Right renal pelvis (tissue), 4 donors: ENCODE results near the gene KLHL26. TPM values are rescaled to one million over a fixed set of nuclear protein-coding genes. Genes with fewer than 3 reads are reported as not detected.
A peak's percentile ranks its signal among the peaks of the same experiment; 100 is the strongest.
"Not testable (repeated sequence)": the region's sequence is repeated elsewhere in the genome, so short reads cannot be mapped to it uniquely, and the experiment has no call there.

Source experiments
- DNase-seq, 4 donors: peaks; one replicate each; pipeline ENCODE4 v3.0.0-alpha.2; 2013; ENCODE audit warnings: low read depth in 4 of 4, low spot score in 3 of 4, missing footprints in 1 of 4
- polyA plus RNA-seq, 4 donors: library from polyadenylated mRNA; unstranded; fragments of 120-200 nt; gene quantifications; one replicate each; pipeline ENCODE4 v1.2.1, GENCODE V29; 2013; ENCODE audit not compliant: insufficient read length in 4 of 4

The KLHL26 gene
- 1 to 10 TPM; 6.7 to 8.8 (median 7.1) TPM for polyA plus RNA-seq

DNA sequence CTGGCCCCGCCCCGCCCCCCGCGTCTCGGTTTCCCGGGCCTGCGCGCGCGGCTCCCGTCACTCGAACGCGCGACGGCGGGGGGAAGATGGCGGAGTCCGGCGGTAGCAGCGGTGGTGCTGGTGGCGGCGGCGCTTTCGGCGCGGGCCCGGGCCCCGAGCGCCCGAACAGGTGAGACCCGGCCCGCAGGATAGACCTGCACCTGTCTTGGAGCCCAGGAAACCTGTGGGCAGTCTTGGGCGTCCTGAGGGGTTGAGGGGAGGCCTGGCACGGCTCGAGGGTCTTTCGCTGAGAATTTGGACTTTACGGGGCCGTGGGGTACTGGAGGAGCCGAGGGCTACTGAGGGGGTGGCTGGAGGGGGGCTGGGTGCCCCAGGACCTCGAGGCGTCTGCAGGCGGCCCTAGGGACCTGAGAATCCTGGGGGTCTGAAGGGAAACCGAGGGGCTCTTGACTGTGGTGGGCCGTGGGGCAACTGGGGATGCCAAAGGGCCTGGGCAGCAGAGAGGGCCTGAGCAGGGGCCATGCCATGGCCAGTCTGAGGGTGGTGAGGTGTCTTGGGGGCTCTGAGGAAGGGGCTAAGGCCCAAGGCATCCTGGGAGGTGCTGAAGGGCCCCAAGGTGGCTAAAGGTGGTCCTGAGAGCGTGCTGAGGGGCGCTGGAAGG lies at the start of gene KLHL26:
Gene KLHL26, plus strand, starts transcription at position 60 of the 661 bp plus-strand sequence. Its CDS starts 27 bp downstream, at position 87.
- DNase-seq = no peak

- no peak for DNase-seq
These were observed 49.3 kb upstream of the KLHL26 start for GRCh38 chr19:18587561-18587960.

DNA sequence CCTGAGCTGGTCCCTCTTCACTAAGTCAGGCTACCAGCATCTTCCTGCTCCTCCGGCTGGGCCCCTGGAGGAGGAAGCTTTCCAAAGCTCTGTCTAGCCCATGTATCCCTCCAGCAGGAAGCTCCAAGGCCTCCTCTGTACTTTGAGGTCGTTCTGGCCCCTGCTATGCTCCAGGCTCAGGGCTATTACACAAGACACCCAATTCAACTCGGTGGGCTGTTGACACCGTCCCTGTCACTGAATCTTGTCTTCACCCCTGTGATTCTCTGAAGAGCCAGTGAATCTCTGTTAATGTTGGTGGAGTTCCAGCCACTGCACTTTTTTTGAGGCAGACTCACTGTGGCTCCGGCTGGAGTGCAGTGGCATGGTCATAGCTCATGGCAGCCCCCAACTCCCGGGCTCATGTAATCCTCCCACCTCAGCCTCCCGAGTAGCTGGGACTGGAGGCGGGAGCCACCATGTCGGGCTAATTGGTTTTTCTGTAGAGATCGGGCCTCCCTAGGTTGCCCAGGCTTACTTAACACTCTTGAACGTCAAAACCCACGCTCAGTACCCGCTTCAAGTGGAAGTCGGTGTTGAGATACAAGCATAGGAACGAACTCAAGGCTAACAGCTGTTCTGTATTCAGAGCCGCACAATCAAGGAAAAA lies 48.7 kb upstream of the KLHL26 start:
- no peak for DNase-seq

DNA sequence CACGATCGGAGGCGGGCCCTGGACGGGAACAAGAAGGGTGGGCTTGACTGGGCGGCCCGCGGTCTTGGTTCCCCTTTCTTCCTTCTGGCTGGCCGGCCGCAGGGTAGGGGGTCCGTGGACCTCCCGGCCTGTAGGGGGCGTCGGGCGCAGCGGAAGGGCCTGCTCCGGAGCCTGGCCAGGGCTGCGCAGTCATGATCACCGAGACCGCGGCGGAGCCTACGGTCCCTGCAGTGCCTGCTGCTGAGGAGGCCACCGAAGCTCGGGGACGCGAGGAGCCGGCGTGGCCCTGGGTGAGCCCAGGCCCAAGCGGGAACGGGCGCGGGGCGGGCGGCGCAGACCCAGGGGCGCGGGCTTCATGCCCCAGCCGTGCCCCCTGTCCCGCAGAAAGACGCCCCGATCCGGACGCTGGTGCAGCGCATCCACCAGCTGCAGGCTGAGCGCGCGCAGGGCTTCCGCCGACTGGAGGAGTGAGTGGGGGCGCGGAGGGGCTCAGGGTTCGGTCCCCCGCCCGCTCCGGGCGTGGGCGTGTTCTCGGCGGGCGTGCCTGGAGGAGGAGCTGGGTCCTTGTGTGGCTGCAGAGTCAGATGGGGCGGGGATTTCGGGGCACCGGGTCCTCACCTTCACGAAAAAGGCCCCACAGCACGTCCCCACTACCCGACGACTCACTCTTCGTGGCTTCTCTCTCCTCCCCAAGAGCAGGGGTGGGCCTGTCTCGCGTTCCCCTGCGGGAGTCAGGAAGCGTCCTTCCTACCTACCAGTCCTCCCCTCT lies 48.0 kb upstream of the KLHL26 start, which contains the start of gene REX1BD:
Gene REX1BD, plus strand, starts transcription at position 188 of the 769 bp plus-strand sequence. Its CDS starts 4 bp downstream, at position 192.
- peak in 3 of 4 donors; percentile 69 to 85 (median 77) for DNase-seq

DNA sequence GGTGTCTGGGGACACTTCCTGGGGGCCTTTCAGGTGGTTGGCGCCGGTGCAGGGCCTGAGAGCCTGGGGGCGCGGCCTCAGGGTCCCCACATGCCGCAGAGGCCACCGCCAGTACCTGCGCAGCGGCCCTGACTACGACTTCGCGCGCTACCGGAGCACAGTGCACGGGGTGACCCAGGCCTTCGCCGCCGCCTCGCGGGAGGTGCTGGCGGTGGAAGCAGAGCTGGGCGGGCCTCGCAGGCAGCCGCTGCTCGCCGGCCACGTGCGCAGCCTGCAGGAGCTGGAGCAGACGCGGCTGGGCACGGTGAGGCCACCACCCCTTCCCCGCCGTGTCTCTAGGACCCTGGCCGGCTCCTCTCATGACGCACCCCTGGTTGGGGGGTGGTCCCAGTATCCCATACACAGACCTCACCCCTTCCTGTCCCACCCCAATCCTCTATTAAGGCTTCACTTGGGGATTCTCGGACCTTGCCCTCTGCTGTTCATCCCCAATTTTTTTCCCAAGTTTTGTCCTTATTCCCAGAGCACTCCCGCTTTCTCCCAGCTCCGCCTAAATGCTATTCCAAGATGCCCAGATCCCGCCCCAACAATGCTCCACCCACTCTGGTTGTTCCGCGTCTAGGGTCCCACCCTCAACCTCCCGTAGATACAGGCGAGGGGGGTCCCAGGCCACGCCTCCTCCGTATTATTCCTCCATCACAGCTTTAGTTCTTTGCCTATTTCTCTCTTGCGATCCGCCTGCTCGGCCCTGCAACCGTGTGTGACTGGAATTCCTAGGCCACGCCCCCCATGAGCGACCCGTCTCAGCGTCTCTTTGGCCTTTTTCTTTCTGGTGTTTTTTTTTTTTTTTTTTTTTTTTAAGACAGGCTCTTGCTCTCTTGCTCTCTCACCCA lies 47.2 kb upstream of the KLHL26 start:
- peak in 1 of 4 donors; percentile 54 for DNase-seq

GRCh38 chr19:18590273-18591272 lies 46.3 kb upstream of the KLHL26 start:
- peak in 2 of 4 donors; percentile 66 to 71 for DNase-seq

DNA sequence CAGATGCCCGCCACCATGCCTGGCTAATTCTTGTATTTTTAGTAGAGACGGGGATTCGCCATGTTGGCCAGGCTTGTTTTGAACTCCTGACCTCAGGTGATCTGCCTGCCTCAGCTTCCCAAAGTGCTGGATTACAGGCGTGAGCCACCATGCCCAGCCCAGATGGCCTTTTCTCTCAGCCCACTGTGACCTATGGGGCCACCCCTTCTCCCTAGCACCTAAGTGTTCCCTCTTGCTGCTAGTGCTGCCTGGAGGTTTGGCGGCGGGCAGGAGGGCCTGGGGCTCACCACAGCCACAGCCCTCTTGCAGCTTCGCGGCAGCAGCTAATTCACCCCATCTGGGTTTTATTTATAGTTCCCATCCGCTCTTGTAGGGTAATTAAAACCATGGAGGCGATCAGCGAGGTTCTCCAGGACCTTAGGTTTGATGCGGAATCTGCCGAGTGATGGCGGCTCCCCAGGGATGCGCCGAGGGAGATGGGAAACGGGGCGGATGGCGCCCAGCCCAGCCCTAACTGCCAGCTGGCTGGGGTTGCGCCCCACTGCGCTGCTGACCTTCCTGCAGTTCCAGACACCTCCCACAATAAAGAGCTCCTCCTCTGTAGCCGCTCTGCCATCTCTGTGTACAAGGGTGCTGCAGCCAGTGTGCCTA lies 45.0 kb upstream of the KLHL26 start:
- no peak for DNase-seq

DNA sequence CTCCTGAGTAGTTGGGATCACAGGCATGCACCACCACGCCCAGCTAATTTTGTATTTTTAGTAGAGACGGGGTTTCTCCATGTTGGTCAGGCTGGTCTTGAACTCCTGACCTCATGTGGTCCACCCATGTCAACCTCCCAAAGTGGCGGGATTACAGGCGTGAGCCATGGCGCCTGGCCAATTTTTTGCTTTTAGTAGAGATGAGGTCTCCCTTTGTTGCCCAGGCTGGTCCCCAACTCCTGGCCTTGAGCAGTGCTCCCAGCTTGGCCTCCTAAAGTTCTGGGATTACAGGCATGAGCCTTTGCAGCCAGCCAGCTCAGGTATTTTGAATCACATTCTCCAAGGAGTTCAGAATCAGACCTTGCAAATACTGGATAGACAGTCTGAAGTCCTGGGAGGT lies 44.1 kb upstream of the KLHL26 start:
- DNase-seq = not testable (repeated sequence)

GRCh38 chr19:18593367-18594095 lies 43.3 kb upstream of the KLHL26 start:
- DNase-seq = no peak

DNA sequence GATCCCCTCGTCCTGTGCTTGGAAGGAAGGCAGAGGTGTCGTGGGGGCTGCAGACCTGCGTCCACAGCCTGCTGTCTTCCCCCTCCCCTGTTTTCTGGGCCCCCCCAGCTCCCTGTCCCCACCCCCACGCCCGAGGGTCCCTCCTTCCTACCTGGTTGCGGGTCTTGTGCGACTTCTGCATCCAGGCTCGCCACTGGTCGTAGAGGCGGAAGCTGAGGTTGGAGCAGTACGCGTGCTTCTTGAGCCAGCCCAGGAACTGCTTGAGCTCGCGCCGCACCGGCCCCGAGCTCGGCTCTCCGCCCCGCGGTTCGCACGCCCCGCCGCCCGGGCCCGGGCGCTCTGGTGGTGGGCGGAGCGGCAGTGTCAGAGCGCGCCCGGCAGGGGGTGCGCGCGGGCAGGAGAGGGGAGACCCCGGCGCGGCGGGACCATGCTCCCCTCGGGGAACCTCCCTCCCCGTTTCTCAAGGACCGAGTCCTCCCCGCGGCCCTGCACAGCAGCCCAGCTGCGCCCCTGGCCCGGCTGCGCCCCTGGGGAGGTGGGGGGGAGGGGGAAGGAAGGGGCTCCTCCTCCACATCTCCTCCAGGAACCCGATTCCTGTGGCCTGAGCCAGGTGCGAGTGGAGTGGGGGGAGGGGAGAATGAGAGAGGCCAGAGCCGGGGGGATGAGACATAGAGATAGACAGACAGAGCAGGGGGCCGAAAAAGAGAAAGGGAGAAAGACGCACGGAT lies 42.6 kb upstream of the KLHL26 start:
- peak in 3 of 4 donors; percentile 70 to 74 (median 73) for DNase-seq

DNA sequence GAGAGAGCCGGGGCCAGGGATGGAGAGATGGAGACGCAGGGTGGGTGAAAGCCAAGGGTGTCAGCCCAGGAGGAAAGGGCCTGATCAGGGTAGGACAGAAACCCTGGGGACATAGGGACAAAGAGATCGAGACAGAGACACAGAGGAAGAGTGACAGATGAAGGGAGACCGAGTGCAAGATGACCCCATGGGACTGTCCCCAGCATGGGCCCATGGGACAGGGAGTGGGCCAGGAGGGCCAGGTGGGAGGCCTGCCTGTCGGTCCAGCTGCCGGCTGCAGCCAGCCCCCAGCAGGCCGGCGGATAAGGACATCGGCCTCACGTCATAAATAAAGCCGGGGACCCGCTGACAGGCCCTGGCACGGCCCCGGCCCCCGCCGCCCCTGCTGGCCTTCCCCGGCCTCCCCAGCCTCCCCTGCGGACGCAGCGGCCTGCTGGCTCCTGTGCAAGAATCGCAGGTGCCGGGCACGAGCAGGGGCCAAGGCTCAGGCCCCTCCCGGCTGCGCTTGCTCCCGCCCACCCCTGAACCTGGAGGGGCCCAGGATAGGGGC lies 41.9 kb upstream of the KLHL26 start:
- no peak for DNase-seq

DNA sequence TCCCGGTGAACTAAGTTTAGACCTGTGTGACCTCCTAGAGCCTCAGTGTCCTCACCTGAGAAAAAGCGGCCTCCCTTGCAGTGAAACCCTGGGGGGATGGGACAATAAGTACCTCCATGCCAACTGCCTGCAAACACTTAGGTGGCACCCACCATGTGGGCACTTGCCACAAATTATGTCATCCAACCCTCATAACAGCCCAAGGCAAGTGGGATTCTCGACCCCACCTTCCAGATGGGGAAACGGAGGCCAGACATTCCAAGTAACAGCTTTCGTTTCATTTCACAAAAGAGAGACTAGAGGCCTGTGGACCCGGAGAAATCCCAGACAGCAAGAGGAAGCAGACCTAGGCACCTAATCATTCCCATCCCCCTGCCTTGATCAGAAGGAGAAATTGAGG lies 41.4 kb upstream of the KLHL26 start:
- DNase-seq = no peak

DNA sequence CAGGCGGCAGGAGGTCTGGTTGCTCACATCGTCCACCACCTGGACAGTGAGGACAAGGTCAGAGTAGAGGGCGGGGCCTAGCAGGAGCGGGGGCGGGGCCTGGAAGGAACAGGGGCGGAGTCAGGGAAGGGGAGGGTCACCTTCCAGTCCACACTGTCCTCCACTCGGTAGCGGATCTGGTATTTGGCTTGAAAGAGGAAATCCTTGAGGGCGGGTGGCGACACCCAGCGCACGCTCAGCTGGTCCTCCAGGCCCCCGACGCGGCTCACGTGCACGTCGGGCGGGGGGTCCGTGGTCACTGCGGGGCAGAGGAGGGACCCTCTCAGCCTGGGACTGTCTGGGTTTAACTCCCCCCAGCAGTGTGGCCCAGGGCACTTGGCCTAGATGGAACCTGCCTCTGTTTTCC lies 40.1 kb upstream of the KLHL26 start:
- DNase-seq = no peak

DNA sequence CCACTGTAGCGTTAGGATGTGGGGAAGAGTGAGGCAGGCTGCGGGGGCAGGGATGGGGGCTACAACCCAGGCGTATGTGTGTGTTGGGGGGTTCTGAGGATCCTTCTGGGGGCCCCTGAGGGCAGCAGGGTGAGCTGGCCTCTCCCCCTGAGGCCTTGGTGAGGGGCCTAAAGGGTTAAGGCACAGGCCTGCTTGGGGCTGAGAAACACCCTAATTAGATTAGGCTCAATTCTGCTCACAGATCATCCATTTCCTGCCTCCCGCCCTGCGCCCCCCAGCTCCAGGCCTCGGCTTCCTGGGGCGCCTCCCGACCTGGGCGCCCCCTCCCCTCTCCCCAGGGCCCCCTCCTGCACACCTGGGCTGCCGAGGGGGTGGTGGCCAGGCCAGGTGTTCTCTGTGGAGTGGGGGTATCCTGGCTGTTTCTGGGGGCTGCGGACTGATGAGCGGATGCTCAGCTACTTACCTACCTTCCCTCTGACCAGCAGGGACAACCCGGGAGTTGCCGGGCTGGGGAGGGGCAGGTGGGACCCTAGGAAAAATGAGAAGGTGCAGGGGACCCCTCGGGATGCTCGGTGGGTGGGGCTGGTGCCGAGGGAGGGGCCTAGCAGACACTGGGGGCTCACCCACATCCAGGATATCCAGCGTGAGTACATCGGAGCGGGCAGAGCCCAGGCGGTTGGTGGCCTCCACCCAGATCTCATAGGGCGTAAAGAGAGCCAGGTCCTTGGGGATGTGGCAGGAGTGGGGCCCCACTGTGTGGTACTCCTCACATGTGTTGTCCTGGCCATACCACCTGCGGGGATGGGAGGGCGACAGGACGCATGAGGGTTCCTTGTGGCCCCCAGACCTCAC lies 38.8 kb upstream of the KLHL26 start:
- no peak for DNase-seq

- DNase-seq = no peak
These were observed 37.3 kb upstream of the KLHL26 start for GRCh38 chr19:18599485-18599884.
